ENCODE measurements around the gene CARD14. TPM values are rescaled to one million over a fixed set of nuclear protein-coding genes. Genes with fewer than 3 reads are reported as not detected.

CARD14 gene
- total RNA-seq, 1 experiment from 2014 or later = 0.24 TPM

DNA sequence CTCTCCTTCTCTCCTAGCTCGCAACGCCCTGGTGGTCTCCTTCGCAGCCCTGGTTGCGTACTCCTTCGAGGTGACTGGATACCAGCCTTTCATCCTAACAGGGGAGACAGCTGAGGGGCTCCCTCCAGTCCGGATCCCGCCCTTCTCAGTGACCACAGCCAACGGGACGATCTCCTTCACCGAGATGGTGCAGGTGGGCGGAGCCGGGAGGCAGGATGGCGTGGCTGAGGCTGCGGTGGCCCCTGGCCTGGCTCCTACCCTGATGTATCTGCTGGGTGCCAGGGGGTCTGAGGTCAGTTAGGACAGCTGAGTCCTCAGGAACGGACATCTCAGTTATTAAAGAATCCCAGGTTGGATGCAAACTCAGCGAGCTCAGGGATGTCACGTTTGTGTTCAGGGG lies 67.1 kb downstream of the CARD14 start:
- DNase-seq = peak; percentile 63
- H3T11ph ChIP-seq (ENCODE audit: low read length) = no peak overlapping the region
- H3K4me2 ChIP-seq (ENCODE audit: insufficient read depth, insufficient read length, low read length) = no peak overlapping the region
- no peaks in the 10 kb centered on the region for H3K4me1 Mint-ChIP-seq
- no peaks in the 10 kb centered on the region for H3K23me2 ChIP-seq (ENCODE audit: insufficient read length, low read depth, low read length, poor library complexity, severe bottlenecking)
- H4K5ac ChIP-seq (ENCODE audit: insufficient read length, low read depth, low read length) = no peak overlapping the region
- no peak overlapping the region for H4K91ac ChIP-seq (ENCODE audit: insufficient read length, low read depth, low read length)
- no peak overlapping the region for H3K14ac ChIP-seq (ENCODE audit: insufficient read depth, low read length)
- H4K20me1 ChIP-seq (ENCODE audit: control insufficient read depth, insufficient read depth, insufficient read length) = no peaks in the 10 kb centered on the region
- H2BK20ac ChIP-seq (ENCODE audit: low read depth, low read length, poor library complexity, severe bottlenecking) = no peak overlapping the region
- H3K27me3 ChIP-seq (ENCODE audit: insufficient read depth, low read length) = no peaks in the 10 kb centered on the region
- no peak overlapping the region for H2BK12ac ChIP-seq (ENCODE audit: insufficient read length, low read depth, low read length)
- H2BK15ac ChIP-seq (ENCODE audit: low read depth, low read length) = no peak overlapping the region
- H3K4me3 Mint-ChIP-seq = no peak overlapping the region
- H3K27ac Mint-ChIP-seq = peak overlapping the region in 1 of 3 experiments; percentile 72; a peak in 2 of 7 replicates
- no peaks in the 10 kb centered on the region for H3K79me2 ChIP-seq (ENCODE audit: insufficient read depth, low read length)
- H3K9me3 ChIP-seq (ENCODE audit: control insufficient read depth, low read depth, low read length) = peaks cover 4% of the 10 kb centered on the region
- H3K27me3 Mint-ChIP-seq (ENCODE audit: low read depth) = no peaks in the 10 kb centered on the region
- peaks cover 22 to 53% (median 46%) of the 10 kb centered on the region in 3 experiments for H3K36me3 Mint-ChIP-seq (ENCODE audit: insufficient read depth in 1 of 3, low read depth in 3 of 3)
- no peak overlapping the region for H3K56ac ChIP-seq (ENCODE audit: insufficient read length, low read depth, low read length)
- no peak overlapping the region for H3K27ac ChIP-seq (ENCODE audit: insufficient read length, low read depth, low read length)
- no peak overlapping the region for H3K4ac ChIP-seq (ENCODE audit: low read depth, low read length)
- WGBS (ENCODE audit: extremely low coverage, insufficient read length, low lambda C conversion rate) = no CpG with 5 or more reads among the region's 17 CpGs
- peaks cover 8 to 11% of the 10 kb centered on the region in 2 experiments for H3K9me3 Mint-ChIP-seq
- TF ChIP-seq, protein P1, sequence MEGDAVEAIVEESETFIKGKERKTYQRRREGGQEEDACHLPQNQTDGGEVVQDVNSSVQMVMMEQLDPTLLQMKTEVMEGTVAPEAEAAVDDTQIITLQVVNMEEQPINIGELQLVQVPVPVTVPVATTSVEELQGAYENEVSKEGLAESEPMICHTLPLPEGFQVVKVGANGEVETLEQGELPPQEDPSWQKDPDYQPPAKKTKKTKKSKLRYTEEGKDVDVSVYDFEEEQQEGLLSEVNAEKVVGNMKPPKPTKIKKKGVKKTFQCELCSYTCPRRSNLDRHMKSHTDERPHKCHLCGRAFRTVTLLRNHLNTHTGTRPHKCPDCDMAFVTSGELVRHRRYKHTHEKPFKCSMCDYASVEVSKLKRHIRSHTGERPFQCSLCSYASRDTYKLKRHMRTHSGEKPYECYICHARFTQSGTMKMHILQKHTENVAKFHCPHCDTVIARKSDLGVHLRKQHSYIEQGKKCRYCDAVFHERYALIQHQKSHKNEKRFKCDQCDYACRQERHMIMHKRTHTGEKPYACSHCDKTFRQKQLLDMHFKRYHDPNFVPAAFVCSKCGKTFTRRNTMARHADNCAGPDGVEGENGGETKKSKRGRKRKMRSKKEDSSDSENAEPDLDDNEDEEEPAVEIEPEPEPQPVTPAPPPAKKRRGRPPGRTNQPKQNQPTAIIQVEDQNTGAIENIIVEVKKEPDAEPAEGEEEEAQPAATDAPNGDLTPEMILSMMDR (conservative IDR thresholded peaks at IDR 0.05) = no peak
- H3K4me1 ChIP-seq (ENCODE audit: insufficient read depth, low read length) = no peaks in the 10 kb centered on the region
- H2AFZ ChIP-seq (ENCODE audit: low read length) = no peak overlapping the region
- H2BK5ac ChIP-seq (ENCODE audit: insufficient read length, low read length) = no peak overlapping the region
- H3K9ac ChIP-seq (ENCODE audit: extremely low read depth, insufficient read length, low read length) = no peak overlapping the region
- H3K79me1 ChIP-seq (ENCODE audit: insufficient read depth, low read depth, low read length, poor library complexity, severe bottlenecking) = no peaks in the 10 kb centered on the region
- no peak overlapping the region for H2AK5ac ChIP-seq (ENCODE audit: insufficient read length, low read length)
- no peak overlapping the region for H3K23ac ChIP-seq (ENCODE audit: insufficient read length, low read depth, low read length)
- no peak overlapping the region for H4K8ac ChIP-seq (replicated peaks; ENCODE audit: insufficient read length, low read depth, low read length)
- no peak overlapping the region for H3K18ac ChIP-seq (ENCODE audit: insufficient read length, low read depth, low read length)
- H2BK120ac ChIP-seq (ENCODE audit: low read depth, low read length, poor library complexity, severe bottlenecking) = no peak overlapping the region
